Measurements from ENCODE around the gene GRIK4.

Gene GRIK4

DNA sequence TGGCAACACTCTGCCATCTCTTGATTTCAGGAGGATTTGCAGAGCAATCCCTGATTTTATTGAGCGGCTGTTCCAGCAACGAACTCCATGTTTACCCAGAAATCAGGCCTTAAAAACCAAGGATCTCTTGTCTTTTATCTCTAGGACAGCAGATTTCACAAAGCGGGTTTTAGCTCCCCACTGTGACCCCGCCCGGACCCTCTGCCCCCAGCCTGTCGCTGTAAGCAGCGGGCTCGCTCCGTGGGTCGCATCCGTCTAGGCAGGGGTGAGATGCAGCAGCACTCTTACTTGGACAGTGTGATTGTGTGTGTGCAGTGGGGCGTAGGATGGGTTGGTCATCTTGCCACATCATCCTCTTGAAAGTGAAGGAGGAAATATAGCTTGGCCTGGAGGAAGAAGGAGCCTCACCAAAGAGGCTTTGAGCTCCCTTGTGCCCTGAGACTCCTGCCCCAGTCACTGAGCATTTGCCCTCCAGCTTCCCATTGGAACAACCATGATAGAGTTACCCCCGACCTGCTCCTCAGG lies 323.2 kb downstream of the GRIK4 start:
- Histone ChIP-seq H4K20me1 (ENCODE audit: insufficient read depth, low read length, poor library complexity, severe bottlenecking) (no peaks in the 10 kb centered on the region), H3K79me2 (ENCODE audit: insufficient read depth, low read length) (no peaks in the 10 kb centered on the region), H3K9ac (ENCODE audit: low read depth, low read length, poor library complexity, severe bottlenecking) (no peak overlapping the region), H3K4me2 (ENCODE audit: low read depth, low read length, poor library complexity, severe bottlenecking) (no peak overlapping the region), H3K27me3 (ENCODE audit: insufficient read depth, low read length, poor library complexity, severe bottlenecking) (no peaks in the 10 kb centered on the region), H3K4me3 (ENCODE audit: low read length, poor library complexity, severe bottlenecking) (no peak overlapping the region), H3K9me2 (replicated peaks; ENCODE audit: low read depth, low read length) (no peaks in the 10 kb centered on the region), H3K36me3 (ENCODE audit: insufficient read depth, low read length) (no peaks in the 10 kb centered on the region), H3F3A (ENCODE audit: low read depth) (no peaks in the 10 kb centered on the region), H3K4me1 (ENCODE audit: insufficient read depth, low read length, poor library complexity, severe bottlenecking) (no peaks in the 10 kb centered on the region), H2AFZ (ENCODE audit: low read length) (no peak overlapping the region), H3K9me3 (ENCODE audit: insufficient read depth, low read depth, low read length) (no peaks in the 10 kb centered on the region)
- TF ChIP-seq EZH2phosphoT487 (IDR thresholded peaks at IDR 0.05; ENCODE audit: borderline replicate concordance): no peak
- TF ChIP-seq, protein P1, sequence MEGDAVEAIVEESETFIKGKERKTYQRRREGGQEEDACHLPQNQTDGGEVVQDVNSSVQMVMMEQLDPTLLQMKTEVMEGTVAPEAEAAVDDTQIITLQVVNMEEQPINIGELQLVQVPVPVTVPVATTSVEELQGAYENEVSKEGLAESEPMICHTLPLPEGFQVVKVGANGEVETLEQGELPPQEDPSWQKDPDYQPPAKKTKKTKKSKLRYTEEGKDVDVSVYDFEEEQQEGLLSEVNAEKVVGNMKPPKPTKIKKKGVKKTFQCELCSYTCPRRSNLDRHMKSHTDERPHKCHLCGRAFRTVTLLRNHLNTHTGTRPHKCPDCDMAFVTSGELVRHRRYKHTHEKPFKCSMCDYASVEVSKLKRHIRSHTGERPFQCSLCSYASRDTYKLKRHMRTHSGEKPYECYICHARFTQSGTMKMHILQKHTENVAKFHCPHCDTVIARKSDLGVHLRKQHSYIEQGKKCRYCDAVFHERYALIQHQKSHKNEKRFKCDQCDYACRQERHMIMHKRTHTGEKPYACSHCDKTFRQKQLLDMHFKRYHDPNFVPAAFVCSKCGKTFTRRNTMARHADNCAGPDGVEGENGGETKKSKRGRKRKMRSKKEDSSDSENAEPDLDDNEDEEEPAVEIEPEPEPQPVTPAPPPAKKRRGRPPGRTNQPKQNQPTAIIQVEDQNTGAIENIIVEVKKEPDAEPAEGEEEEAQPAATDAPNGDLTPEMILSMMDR (conservative IDR thresholded peaks at IDR 0.05; ENCODE audit: low read length): no peak

DNA sequence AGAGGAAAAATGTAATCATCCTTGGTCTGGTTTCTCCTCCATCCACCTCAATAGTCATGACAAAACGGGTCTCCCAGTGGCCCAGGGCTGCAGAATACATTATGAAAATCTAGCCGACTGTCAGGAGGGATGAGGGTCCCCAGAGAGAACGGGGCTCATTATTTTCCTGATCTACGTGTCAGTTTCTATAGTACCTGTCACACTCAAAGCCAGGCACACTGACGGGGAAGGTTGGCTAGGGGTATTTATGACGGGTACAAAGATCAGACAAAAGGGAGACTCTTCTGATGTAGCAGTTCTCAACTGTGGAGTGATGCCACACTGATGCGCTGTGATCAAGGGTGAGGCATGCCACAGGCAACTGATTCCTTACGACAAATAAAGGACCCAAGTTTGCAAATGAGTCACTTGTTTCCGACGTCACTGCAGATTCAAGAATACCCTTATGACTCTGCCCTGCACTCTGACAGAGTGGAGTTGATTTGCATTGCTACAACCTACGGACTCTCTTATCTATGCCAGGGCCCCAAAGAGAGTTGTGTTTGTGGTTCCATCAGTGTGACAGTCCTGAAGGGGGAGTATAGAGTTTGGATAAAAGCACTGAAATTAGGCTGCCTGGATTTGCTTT lies 324.2 kb downstream of the GRIK4 start:
- TF ChIP-seq, protein P1 (conservative IDR thresholded peaks at IDR 0.05; ENCODE audit: low read length): no peak
- no peak for TF ChIP-seq EZH2phosphoT487 (IDR thresholded peaks at IDR 0.05; ENCODE audit: borderline replicate concordance)
- H3K9me2 ChIP-seq (replicated peaks; ENCODE audit: low read depth, low read length): no peaks in the 10 kb centered on the region

DNA sequence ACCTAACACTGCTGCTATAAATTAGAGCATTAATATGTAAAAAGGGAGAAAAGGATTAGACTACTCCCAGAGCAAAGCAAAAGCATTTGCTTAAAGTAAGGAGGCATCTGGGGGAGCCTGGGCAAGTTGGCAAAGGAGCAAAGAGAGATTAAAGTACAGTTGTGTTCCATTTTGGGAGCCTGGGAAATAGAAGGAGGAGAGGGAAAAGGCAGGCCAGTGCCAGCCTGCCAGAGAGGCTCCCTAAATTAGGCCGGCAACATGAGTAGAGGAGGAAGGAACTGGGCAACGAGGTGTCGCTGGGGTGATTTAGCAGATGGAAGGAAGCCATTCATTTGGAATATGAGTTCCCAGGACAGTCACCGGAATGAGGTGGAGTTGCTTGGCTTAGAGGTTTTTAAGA lies 326.1 kb downstream of the GRIK4 start:
- H3F3A ChIP-seq (ENCODE audit: low read depth): no peaks in the 10 kb centered on the region
- no peaks in the 10 kb centered on the region for H3K4me1 ChIP-seq (ENCODE audit: insufficient read depth, low read length, poor library complexity, severe bottlenecking)
- H3K9me2 ChIP-seq (replicated peaks; ENCODE audit: low read depth, low read length): no peaks in the 10 kb centered on the region
- no peak for TF ChIP-seq EZH2phosphoT487 (IDR thresholded peaks at IDR 0.05; ENCODE audit: borderline replicate concordance)
- TF ChIP-seq, protein P1 (conservative IDR thresholded peaks at IDR 0.05; ENCODE audit: low read length): no peak
- H3K79me2 ChIP-seq (ENCODE audit: insufficient read depth, low read length): no peaks in the 10 kb centered on the region
- no peak overlapping the region for H2AFZ ChIP-seq (ENCODE audit: low read length)
- no peak overlapping the region for H3K9ac ChIP-seq (ENCODE audit: low read depth, low read length, poor library complexity, severe bottlenecking)
- no peaks in the 10 kb centered on the region for H3K9me3 ChIP-seq (ENCODE audit: insufficient read depth, low read depth, low read length)
- no peaks in the 10 kb centered on the region for H4K20me1 ChIP-seq (ENCODE audit: insufficient read depth, low read length, poor library complexity, severe bottlenecking)
- H3K4me2 ChIP-seq (ENCODE audit: low read depth, low read length, poor library complexity, severe bottlenecking): no peak overlapping the region
- no peaks in the 10 kb centered on the region for H3K27me3 ChIP-seq (ENCODE audit: insufficient read depth, low read length, poor library complexity, severe bottlenecking)
- no peaks in the 10 kb centered on the region for H3K36me3 ChIP-seq (ENCODE audit: insufficient read depth, low read length)
- no peak overlapping the region for H3K4me3 ChIP-seq (ENCODE audit: low read length, poor library complexity, severe bottlenecking)

More for the DNA sequence above, 324.2 kb downstream of the GRIK4 start:
- Histone ChIP-seq H3K4me2 (ENCODE audit: low read depth, low read length, poor library complexity, severe bottlenecking) (no peak overlapping the region), H3K36me3 (ENCODE audit: insufficient read depth, low read length) (no peaks in the 10 kb centered on the region), H2AFZ (ENCODE audit: low read length) (no peak overlapping the region), H3K9me3 (ENCODE audit: insufficient read depth, low read depth, low read length) (no peaks in the 10 kb centered on the region), H3K4me1 (ENCODE audit: insufficient read depth, low read length, poor library complexity, severe bottlenecking) (no peaks in the 10 kb centered on the region), H4K20me1 (ENCODE audit: insufficient read depth, low read length, poor library complexity, severe bottlenecking) (no peaks in the 10 kb centered on the region), H3K79me2 (ENCODE audit: insufficient read depth, low read length) (no peaks in the 10 kb centered on the region), H3K9ac (ENCODE audit: low read depth, low read length, poor library complexity, severe bottlenecking) (no peak overlapping the region), H3K4me3 (ENCODE audit: low read length, poor library complexity, severe bottlenecking) (no peak overlapping the region), H3K27me3 (ENCODE audit: insufficient read depth, low read length, poor library complexity, severe bottlenecking) (no peaks in the 10 kb centered on the region), H3F3A (ENCODE audit: low read depth) (no peaks in the 10 kb centered on the region)
